Calu3 (cell line): ENCODE results near the gene PDXDC1. TPM values are rescaled to one million over a fixed set of nuclear protein-coding genes. Genes with fewer than 3 reads are reported as not detected.
"Not testable (repeated sequence)": the region's sequence is repeated elsewhere in the genome, so short reads cannot be mapped to it uniquely, and the experiment has no call there.

Experiments used
- BruUV-seq: library from RNA; stranded (reverse); fragments of 400-500 nt; replicated peaks from 2 replicates; lab custom pipeline; 2021; lab: Mats Ljungman, UMichigan
- CTCF ChIA-PET: fragments of 300-600 bp; sonication (Branson Sonifier 250); formaldehyde crosslinking; loops from one replicate; lab custom pipeline; 2022; ENCODE audit warnings: antibody characterized with exemption; lab: Charles Lee
- DNase-seq: peaks from one replicate; pipeline ENCODE4 v3.0.0; 2022
- H3K27ac Mint-ChIP-seq: one replicate; pipeline ENCODE4 v1.8.0; 2022; ENCODE audit warnings: mixed read lengths; ENCODE audit not compliant: unreplicated experiment
- H3K27me3 Mint-ChIP-seq: one replicate; pipeline ENCODE4 v1.8.0; 2022; ENCODE audit warnings: mixed read lengths; ENCODE audit not compliant: unreplicated experiment
- H3K36me3 Mint-ChIP-seq: one replicate; pipeline ENCODE4 v1.8.0; 2022; ENCODE audit warnings: mild to moderate bottlenecking, moderate library complexity, mixed read lengths; ENCODE audit not compliant: insufficient read depth, unreplicated experiment
- H3K4me1 Mint-ChIP-seq: one replicate; pipeline ENCODE4 v1.8.0; 2022; ENCODE audit warnings: mild to moderate bottlenecking, low read depth, mixed read lengths; ENCODE audit not compliant: unreplicated experiment
- H3K4me3 Mint-ChIP-seq: one replicate; pipeline ENCODE4 v1.8.0; 2022; ENCODE audit warnings: mild to moderate bottlenecking, low read depth, moderate library complexity, mixed read lengths; ENCODE audit not compliant: unreplicated experiment
- H3K9me3 Mint-ChIP-seq: one replicate; pipeline ENCODE4 v1.8.0; 2022; ENCODE audit warnings: low read depth, mixed read lengths; ENCODE audit not compliant: unreplicated experiment
- CTCF ChIP-seq: fragments of 200-600 bp; IDR thresholded peaks from one replicate; pipeline ENCODE4 v1.8.0; 2022; ENCODE audit warnings: antibody characterized with exemption; ENCODE audit not compliant: unreplicated experiment
- intact Hi-C: fragments of 100-400 bp; cut with micrococcal nuclease; formaldehyde crosslinking; loops from one replicate; pipeline ENCODE4 v1.10.0; 2022; ENCODE audit not compliant: unreplicated experiment
- total RNA-seq: library from RNA; stranded (reverse); gene quantifications from 2 replicates; pipeline ENCODE4 v1.2.3, GENCODE V29; 2022

PDXDC1 gene
- total RNA-seq, 1 experiment from 2014 or later = 171 TPM

- BruUV-seq = no TSS peak
- no peaks in the 10 kb centered on the region for H3K27me3 Mint-ChIP-seq
- H3K4me1 Mint-ChIP-seq = no peaks in the 10 kb centered on the region
- no peak for TF ChIP-seq CTCF
- intact Hi-C loops = no loop called here
- peaks cover 51% of the 10 kb centered on the region for H3K36me3 Mint-ChIP-seq
- H3K27ac Mint-ChIP-seq = no peak overlapping the region
- no peak for DNase-seq
- H3K4me3 Mint-ChIP-seq = no peak overlapping the region
- H3K9me3 Mint-ChIP-seq = no peaks in the 10 kb centered on the region
- CTCF ChIA-PET = no interaction called here
Measured at GRCh38 chr16:15043344-15043743, 68.5 kb downstream of the PDXDC1 start.

- Mint-ChIP-seq H3K4me1 (no peaks in the 10 kb centered on the region), H3K36me3 (peaks cover 50% of the 10 kb centered on the region), H3K4me3 (no peak overlapping the region), H3K27me3 (no peaks in the 10 kb centered on the region), H3K27ac (no peak overlapping the region), H3K9me3 (no peaks in the 10 kb centered on the region)
- DNase-seq = no peak
- CTCF ChIA-PET = no interaction called here
- intact Hi-C loops = no loop called here
- TF ChIP-seq CTCF = no peak
- BruUV-seq = no TSS peak
Measured at GRCh38 chr16:15044286-15044685, 69.5 kb downstream of the PDXDC1 start.

GRCh38 chr16:15045270-15045669 is 70.4 kb downstream of the PDXDC1 start:
- CTCF ChIA-PET = interaction anchor here (0.7 kb wide), 3 partner anchors 32 to 538 kb away, joined by 4 to 7 read pairs (median 6); no protein-coding TSS in a partner anchor
- BruUV-seq, H3K27ac Mint-ChIP-seq, DNase-seq, H3K27me3 Mint-ChIP-seq, H3K9me3 Mint-ChIP-seq, H3K4me1 Mint-ChIP-seq, intact Hi-C loops, H3K4me3 Mint-ChIP-seq: not testable (repeated sequence)
- H3K36me3 Mint-ChIP-seq = peaks cover 42% of the 10 kb centered on the region

- Mint-ChIP-seq H3K4me3 (no peak overlapping the region), H3K4me1 (no peaks in the 10 kb centered on the region), H3K27ac (no peak overlapping the region), H3K9me3 (no peaks in the 10 kb centered on the region), H3K36me3 (peaks cover 33% of the 10 kb centered on the region), H3K27me3 (no peaks in the 10 kb centered on the region)
- no peak for TF ChIP-seq CTCF
- DNase-seq = no peak
- intact Hi-C loops = no loop called here
- BruUV-seq = no TSS peak
- CTCF ChIA-PET = interaction anchor here (1.4 kb wide), 1 partner anchor 11 kb away, joined by 3 read pairs; no protein-coding TSS in a partner anchor
Measured at GRCh38 chr16:15046692-15047376, 72.0 kb downstream of the PDXDC1 start.

GRCh38 chr16:15049581-15050180 is 74.9 kb downstream of the PDXDC1 start:
- TF ChIP-seq CTCF = no peak
- H3K9me3 Mint-ChIP-seq = no peaks in the 10 kb centered on the region
- peaks cover 11% of the 10 kb centered on the region for H3K4me1 Mint-ChIP-seq
- BruUV-seq = no TSS peak
- H3K27me3 Mint-ChIP-seq = no peaks in the 10 kb centered on the region
- no peak for DNase-seq
- intact Hi-C loops = no loop called here
- H3K36me3 Mint-ChIP-seq = peaks cover 16% of the 10 kb centered on the region
- H3K4me3 Mint-ChIP-seq = no peak overlapping the region
- H3K27ac Mint-ChIP-seq = no peak overlapping the region
- CTCF ChIA-PET = no interaction called here

GRCh38 chr16:15050440-15050839 is 75.6 kb downstream of the PDXDC1 start:
- Mint-ChIP-seq H3K4me1 (peaks cover 16% of the 10 kb centered on the region), H3K36me3 (peaks cover 22% of the 10 kb centered on the region)
- DNase-seq, CTCF ChIA-PET, H3K9me3 Mint-ChIP-seq, H3K27me3 Mint-ChIP-seq, BruUV-seq, H3K4me3 Mint-ChIP-seq, intact Hi-C loops, H3K27ac Mint-ChIP-seq: not testable (repeated sequence)
